GM18858 (cell line): ENCODE data around the gene NTRK1.

Source experiments
- ATAC-seq: cut with Tn5 transposase; IDR thresholded peaks from one replicate; pipeline ENCODE4 v1.9.1; 2021; ENCODE audit not compliant: unreplicated experiment

The NTRK1 gene

DNA sequence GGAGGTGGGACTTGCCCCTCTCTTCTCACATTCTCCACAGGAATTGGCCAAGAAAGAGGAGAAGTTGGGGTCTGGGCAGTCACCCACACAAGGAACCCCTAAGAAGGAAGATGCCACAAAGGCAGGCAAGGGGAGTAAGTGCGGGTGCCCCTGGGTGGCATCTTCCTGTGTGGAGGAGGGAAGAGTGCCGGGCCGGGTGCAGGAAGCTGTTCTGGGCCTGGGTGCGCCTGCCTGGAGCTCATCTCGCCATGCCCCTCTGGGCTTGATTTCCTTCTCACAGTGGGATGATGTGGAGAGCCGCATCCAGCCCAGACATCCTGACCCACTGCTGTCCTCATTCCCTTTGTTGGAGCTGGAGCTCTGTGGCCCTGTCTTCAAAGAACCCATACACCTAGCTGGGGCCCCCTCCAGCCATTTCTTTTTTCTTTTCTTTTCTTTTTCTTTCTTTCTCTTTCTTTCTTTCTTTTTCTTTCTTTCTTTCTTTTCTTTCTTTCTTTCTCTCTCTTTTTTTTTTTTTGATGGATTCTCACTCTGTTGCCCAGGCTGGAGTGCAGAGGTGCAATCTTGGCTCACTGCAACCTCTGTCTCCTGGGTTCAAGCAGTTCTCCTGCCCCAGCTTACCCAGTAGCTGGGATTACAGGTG is 69.1 kb downstream of the NTRK1 start:
- no peak for ATAC-seq

DNA sequence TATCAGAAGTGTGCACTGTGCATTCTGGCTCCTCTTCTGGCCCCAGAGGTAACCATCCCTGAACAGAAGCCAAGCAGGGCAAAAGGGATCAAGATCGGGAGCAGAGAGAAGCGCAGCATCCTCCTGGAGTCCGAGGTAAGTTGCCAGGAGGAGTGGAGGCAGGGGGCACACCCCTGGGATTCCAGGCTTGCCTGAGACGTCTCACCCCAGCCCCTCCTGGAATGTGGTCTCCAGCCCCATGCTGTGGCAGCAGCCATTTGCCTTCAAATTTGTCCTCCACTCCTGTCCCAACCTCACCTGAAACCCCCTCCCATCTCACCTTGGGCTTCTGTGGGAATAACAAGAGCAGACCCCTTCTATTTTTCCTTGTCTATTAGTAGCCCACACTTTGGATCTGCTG is 69.8 kb downstream of the NTRK1 start:
- ATAC-seq, result no peak
